Neural cell (in vitro differentiated cells): Measurements from ENCODE around the gene PMIS2. TPM values are rescaled to one million over a fixed set of nuclear protein-coding genes. Genes with fewer than 3 reads are reported as not detected.

Experiments
- H2AFZ ChIP-seq: fragments of 200-600, 300-800 bp; sonication (generic), shearing (Covaris generic); 2 replicates; pipeline ENCODE4 v1.6.0; 2014; ENCODE audit warnings: low read depth, mild to moderate bottlenecking, antibody characterized with exemption, low read length, moderate library complexity
- H3F3A ChIP-seq: fragments of 200-600 bp; shearing (Covaris generic); 2 replicates; pipeline ENCODE4 v1.6.1; 2016; ENCODE audit warnings: mild to moderate bottlenecking, moderate library complexity, mixed read lengths, antibody characterized with exemption, low read length; ENCODE audit not compliant: insufficient read depth, poor library complexity, severe bottlenecking
- H3K27ac ChIP-seq: fragments of 200-600, 300-800 bp; sonication (generic), shearing (Covaris generic); 2 replicates; pipeline ENCODE4 v1.5.1; 2014; ENCODE audit warnings: mild to moderate bottlenecking, low read length, moderate library complexity
- H3K27me3 ChIP-seq: fragments of 300-800, 200-600 bp; sonication (generic), shearing (Covaris generic); 2 replicates; pipeline ENCODE4 v1.6.0; 2014; ENCODE audit warnings: mild to moderate bottlenecking, low read depth, low read length, moderate library complexity; ENCODE audit not compliant: insufficient read depth
- H3K36me3 ChIP-seq: fragments of 300-800, 200-600 bp; sonication (generic), shearing (Covaris generic); 2 replicates; pipeline ENCODE4 v1.5.1; 2014; ENCODE audit warnings: mild to moderate bottlenecking, antibody characterized with exemption, low read length, moderate library complexity; ENCODE audit not compliant: insufficient read depth
- H3K4me2 ChIP-seq: fragments of 300-800, 200-600 bp; sonication (generic), shearing (Covaris generic); 2 replicates; pipeline ENCODE4 v1.6.0; 2014; ENCODE audit warnings: mild to moderate bottlenecking, low read length
- H3K4me3 ChIP-seq: fragments of 300-800, 200-600 bp; sonication (generic), shearing (Covaris generic); 2 replicates; pipeline ENCODE4 v1.5.1; 2014; ENCODE audit warnings: mild to moderate bottlenecking, low read length, moderate library complexity
- H3K79me2 ChIP-seq: fragments of 200-600 bp; shearing (Covaris generic); replicated peaks from 2 replicates; pipeline ENCODE4 v1.6.0; 2014; ENCODE audit warnings: mild to moderate bottlenecking, low read length, moderate library complexity; ENCODE audit not compliant: insufficient read depth
- H3K9ac ChIP-seq: fragments of 300-800, 200-600 bp; sonication (generic), shearing (Covaris generic); 2 replicates; pipeline ENCODE4 v1.6.1; 2016; ENCODE audit warnings: mild to moderate bottlenecking, low read length, mixed read lengths
- H3K9me2 ChIP-seq: fragments of 200-600 bp; shearing (Covaris generic); 2 replicates; pipeline ENCODE4 v1.6.1; 2016; ENCODE audit warnings: mild to moderate bottlenecking, low read length, mixed read lengths; ENCODE audit not compliant: insufficient read depth
- H3K9me3 ChIP-seq: fragments of 200-600, 300-800 bp; sonication (generic), shearing (Covaris generic); 2 replicates; pipeline ENCODE4 v1.6.1; 2016; ENCODE audit warnings: mild to moderate bottlenecking, mixed run types, low read length, moderate library complexity, mixed read lengths
- H4K20me1 ChIP-seq: fragments of 200-600 bp; shearing (Covaris generic); 2 replicates; pipeline ENCODE4 v1.6.1; 2016; ENCODE audit warnings: mild to moderate bottlenecking, mixed run types; ENCODE audit not compliant: insufficient read depth
- EP300 ChIP-seq: fragments of 450-650 bp; conservative IDR thresholded peaks from 2 replicates; pipeline ENCODE4 v1.6.1; 2014; ENCODE audit warnings: antibody characterized with exemption, mild to moderate bottlenecking, moderate library complexity; ENCODE audit not compliant: poor library complexity, severe bottlenecking
- EZH2 ChIP-seq: fragments of 200-600, 300-800 bp; shearing (Covaris generic), sonication (generic); IDR thresholded peaks from 2 replicates; pipeline ENCODE4 v1.6.1; 2014; ENCODE audit warnings: antibody characterized with exemption, low read length, borderline replicate concordance, mild to moderate bottlenecking; ENCODE audit not compliant: insufficient read depth, poor library complexity, severe bottlenecking
- MXI1 ChIP-seq: fragments of 450-650 bp; conservative IDR thresholded peaks from 2 replicates; pipeline ENCODE4 v1.6.1; 2014; ENCODE audit warnings: antibody characterized with exemption, mild to moderate bottlenecking; ENCODE audit not compliant: poor library complexity, severe bottlenecking
- POLR2AphosphoS5 ChIP-seq: IDR thresholded peaks from 2 replicates; pipeline ENCODE4 v1.6.1; 2012
- RAD21 ChIP-seq: fragments of 450-650 bp; conservative IDR thresholded peaks from 2 replicates; pipeline ENCODE4 v1.6.1; 2014; ENCODE audit warnings: antibody characterized with exemption, mild to moderate bottlenecking, moderate library complexity
- SMC3 ChIP-seq: fragments of 450-650 bp; conservative IDR thresholded peaks from 2 replicates; pipeline ENCODE4 v1.6.1; 2014; ENCODE audit warnings: antibody characterized with exemption, mild to moderate bottlenecking, moderate library complexity; ENCODE audit not compliant: poor library complexity
- TAF1 ChIP-seq: IDR thresholded peaks from 2 replicates; pipeline ENCODE4 v1.6.1; 2012; ENCODE audit warnings: low read depth
- polyA plus RNA-seq: library from polyadenylated mRNA; depleted of rRNA; stranded (reverse); fragments of >200 nt; gene quantifications from 2 replicates; pipeline ENCODE4 v1.2.3, GENCODE V29; 2014
- TF ChIP-seq, protein P1 (sequence below): IDR thresholded peaks from 2 replicates; pipeline ENCODE4 v1.6.1; 2012; ENCODE audit warnings: borderline replicate concordance
- TF ChIP-seq, protein P2 (sequence below): fragments of 450-650 bp; IDR thresholded peaks from 2 replicates; pipeline ENCODE4 v1.5.1; 2014; ENCODE audit warnings: antibody characterized with exemption, mild to moderate bottlenecking, moderate library complexity; ENCODE audit not compliant: poor library complexity, severe bottlenecking

The PMIS2 gene
- polyA plus RNA-seq, 1 donor from 2014 or later, result not detected

DNA sequence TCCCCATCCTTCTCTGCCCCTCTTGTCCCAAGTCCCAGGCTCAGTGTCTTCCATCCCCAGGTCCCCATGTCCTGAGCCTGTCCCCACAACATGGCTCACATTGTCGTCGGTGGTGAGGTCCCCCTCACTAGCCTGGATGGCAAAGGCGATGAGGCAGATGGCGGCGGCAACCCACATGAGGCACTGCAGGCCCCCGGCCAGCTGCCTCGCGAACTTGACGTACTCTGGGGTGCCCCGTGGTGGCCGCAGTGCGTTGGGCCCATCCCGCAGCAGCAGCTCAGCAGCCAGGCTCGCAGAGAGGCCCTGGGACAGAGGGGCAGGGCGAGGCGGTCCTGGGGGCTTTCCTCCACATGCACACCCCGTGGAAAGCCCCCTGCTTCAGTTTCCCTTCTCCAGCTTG lies 23.6 kb upstream of the PMIS2 start:
- H3K9ac ChIP-seq, result no peak overlapping the region
- no peaks in the 10 kb centered on the region for H3F3A ChIP-seq
- H3K9me3 ChIP-seq, result no peaks in the 10 kb centered on the region
- H3K4me2 ChIP-seq, result no peak overlapping the region
- H2AFZ ChIP-seq, result no peak overlapping the region
- H3K4me3 ChIP-seq, result no peak overlapping the region
- no peaks in the 10 kb centered on the region for H4K20me1 ChIP-seq
- H3K27me3 ChIP-seq, result peaks cover 27% of the 10 kb centered on the region
- H3K79me2 ChIP-seq, result no peaks in the 10 kb centered on the region
- H3K27ac ChIP-seq, result no peak overlapping the region
- H3K36me3 ChIP-seq, result no peaks in the 10 kb centered on the region
- TF ChIP-seq EP300, result no peak
- TF ChIP-seq, protein P1, sequence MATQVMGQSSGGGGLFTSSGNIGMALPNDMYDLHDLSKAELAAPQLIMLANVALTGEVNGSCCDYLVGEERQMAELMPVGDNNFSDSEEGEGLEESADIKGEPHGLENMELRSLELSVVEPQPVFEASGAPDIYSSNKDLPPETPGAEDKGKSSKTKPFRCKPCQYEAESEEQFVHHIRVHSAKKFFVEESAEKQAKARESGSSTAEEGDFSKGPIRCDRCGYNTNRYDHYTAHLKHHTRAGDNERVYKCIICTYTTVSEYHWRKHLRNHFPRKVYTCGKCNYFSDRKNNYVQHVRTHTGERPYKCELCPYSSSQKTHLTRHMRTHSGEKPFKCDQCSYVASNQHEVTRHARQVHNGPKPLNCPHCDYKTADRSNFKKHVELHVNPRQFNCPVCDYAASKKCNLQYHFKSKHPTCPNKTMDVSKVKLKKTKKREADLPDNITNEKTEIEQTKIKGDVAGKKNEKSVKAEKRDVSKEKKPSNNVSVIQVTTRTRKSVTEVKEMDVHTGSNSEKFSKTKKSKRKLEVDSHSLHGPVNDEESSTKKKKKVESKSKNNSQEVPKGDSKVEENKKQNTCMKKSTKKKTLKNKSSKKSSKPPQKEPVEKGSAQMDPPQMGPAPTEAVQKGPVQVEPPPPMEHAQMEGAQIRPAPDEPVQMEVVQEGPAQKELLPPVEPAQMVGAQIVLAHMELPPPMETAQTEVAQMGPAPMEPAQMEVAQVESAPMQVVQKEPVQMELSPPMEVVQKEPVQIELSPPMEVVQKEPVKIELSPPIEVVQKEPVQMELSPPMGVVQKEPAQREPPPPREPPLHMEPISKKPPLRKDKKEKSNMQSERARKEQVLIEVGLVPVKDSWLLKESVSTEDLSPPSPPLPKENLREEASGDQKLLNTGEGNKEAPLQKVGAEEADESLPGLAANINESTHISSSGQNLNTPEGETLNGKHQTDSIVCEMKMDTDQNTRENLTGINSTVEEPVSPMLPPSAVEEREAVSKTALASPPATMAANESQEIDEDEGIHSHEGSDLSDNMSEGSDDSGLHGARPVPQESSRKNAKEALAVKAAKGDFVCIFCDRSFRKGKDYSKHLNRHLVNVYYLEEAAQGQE, result no peak
- no peak for TF ChIP-seq RAD21
- TF ChIP-seq EZH2, result no peak
- TF ChIP-seq TAF1, result no peak
- no peak for TF ChIP-seq POLR2AphosphoS5
- no peak for TF ChIP-seq SMC3
- TF ChIP-seq, protein P2, sequence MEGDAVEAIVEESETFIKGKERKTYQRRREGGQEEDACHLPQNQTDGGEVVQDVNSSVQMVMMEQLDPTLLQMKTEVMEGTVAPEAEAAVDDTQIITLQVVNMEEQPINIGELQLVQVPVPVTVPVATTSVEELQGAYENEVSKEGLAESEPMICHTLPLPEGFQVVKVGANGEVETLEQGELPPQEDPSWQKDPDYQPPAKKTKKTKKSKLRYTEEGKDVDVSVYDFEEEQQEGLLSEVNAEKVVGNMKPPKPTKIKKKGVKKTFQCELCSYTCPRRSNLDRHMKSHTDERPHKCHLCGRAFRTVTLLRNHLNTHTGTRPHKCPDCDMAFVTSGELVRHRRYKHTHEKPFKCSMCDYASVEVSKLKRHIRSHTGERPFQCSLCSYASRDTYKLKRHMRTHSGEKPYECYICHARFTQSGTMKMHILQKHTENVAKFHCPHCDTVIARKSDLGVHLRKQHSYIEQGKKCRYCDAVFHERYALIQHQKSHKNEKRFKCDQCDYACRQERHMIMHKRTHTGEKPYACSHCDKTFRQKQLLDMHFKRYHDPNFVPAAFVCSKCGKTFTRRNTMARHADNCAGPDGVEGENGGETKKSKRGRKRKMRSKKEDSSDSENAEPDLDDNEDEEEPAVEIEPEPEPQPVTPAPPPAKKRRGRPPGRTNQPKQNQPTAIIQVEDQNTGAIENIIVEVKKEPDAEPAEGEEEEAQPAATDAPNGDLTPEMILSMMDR, result no peak
- TF ChIP-seq MXI1, result no peak
- H3K9me2 ChIP-seq, result no peaks in the 10 kb centered on the region

GRCh38 chr19:35562776-35563175 lies 23.2 kb upstream of the PMIS2 start:
- Histone ChIP-seq H3K4me3 (no peak overlapping the region), H3K4me2 (no peak overlapping the region), H3K9ac (no peak overlapping the region), H3K9me2 (no peaks in the 10 kb centered on the region), H3K27ac (no peak overlapping the region), H3K27me3 (peaks cover 24% of the 10 kb centered on the region), H2AFZ (no peak overlapping the region), H3K36me3 (no peaks in the 10 kb centered on the region), H3K9me3 (no peaks in the 10 kb centered on the region), H4K20me1 (no peaks in the 10 kb centered on the region), H3K79me2 (no peaks in the 10 kb centered on the region), H3F3A (no peaks in the 10 kb centered on the region)
- TF ChIP-seq, protein P2, result no peak
